ENCODE data around the gene TBC1D14. TPM values are rescaled to one million over a fixed set of nuclear protein-coding genes. Genes with fewer than 3 reads are reported as not detected.
A peak's percentile ranks its signal among the peaks of the same experiment; 100 is the strongest.

TBC1D14 gene
- total RNA-seq, 2 experiments from 2014 or later, result 37.1 to 37.3 TPM

DNA sequence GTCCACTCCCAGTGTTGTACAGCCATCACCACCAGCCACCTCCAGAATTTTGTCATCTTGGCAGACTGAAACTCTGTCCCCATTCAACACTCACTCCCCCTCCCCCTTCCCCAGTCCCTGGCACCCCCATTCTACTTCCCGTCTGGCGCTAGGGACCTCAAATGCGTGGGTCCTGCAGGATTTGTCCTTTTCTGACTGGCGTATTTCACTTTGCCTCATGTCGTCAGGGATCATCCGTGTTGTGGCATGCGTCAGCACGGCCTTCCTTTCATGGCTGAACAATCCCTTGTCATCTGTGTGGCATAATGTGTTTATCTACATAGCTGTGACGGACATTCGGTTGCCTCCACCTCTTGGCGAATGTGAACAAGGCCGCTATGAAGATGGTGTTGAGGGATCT, 139.0 kb downstream of the TBC1D14 start:
- CTCF ChIA-PET, result no interaction called here
- Mint-ChIP-seq H3K9me3 (no peaks in the 10 kb centered on the region), H3K27me3 (no peaks in the 10 kb centered on the region), H3K4me1 (ENCODE audit: low read depth) (peaks cover 61% of the 10 kb centered on the region), H3K27ac (no peak overlapping the region), H3K36me3 (no peaks in the 10 kb centered on the region), H3K4me3 (no peak overlapping the region)
- POLR2A ChIA-PET, result no interaction called here
- intact Hi-C loops (cut with micrococcal nuclease), result no loop called here
- DNase-seq, result no peak

DNA sequence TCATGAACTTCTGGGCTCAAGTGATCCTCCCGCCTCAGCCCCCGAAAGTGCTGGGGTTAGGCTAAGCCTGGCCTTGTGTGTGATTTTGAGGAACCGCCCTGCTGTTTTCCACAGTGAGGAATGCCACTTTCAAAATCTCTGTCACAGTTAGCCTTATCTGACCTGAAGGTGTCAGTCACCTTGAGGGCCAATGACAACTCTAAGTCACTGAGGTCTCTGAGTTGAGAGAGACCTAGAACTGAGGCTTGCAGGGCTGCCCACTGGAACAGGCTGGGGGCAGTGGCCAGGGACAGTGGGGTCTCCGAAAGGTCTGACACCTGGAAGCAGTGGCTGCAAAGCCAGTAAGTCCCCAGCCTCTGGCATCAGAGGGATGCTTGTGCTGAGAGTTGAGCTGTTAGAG, 139.7 kb downstream of the TBC1D14 start:
- no peak for DNase-seq
- Mint-ChIP-seq H3K27me3 (no peaks in the 10 kb centered on the region), H3K9me3 (no peaks in the 10 kb centered on the region), H3K4me1 (ENCODE audit: low read depth) (peaks cover 58% of the 10 kb centered on the region), H3K27ac (no peak overlapping the region), H3K36me3 (peaks cover 6% of the 10 kb centered on the region), H3K4me3 (no peak overlapping the region)
- ChIA-PET CTCF (no interaction called here), POLR2A (interaction anchor here (0.6 to 1.4 kb wide), 2 partner anchors 13 to 19 kb away, joined by 3 read pairs; no protein-coding TSS in a partner anchor)
- intact Hi-C loops (cut with micrococcal nuclease), result no loop called here

DNA sequence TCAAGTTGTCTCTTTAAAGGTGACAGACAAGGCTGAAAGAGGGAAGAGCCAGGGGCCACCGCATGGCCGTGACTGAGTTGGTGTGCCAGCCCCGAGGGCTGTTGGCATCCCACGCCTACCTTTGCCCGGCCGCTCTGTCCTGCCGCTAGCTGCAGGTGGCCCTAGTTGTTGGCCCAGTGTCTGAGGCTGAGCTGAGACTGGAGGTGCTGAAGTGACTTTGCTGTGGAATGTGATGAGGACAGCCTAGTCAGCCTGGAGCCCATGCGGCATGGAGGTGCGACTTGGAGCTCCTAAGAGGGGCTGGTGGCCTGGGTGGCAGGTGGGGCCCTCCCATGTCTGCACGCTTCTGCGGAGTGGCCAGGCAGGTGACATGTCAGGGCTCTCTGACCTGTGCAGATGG, 140.1 kb downstream of the TBC1D14 start:
- Mint-ChIP-seq H3K4me3 (no peak overlapping the region), H3K36me3 (peaks cover 9% of the 10 kb centered on the region), H3K27ac (no peak overlapping the region), H3K27me3 (no peaks in the 10 kb centered on the region), H3K9me3 (no peaks in the 10 kb centered on the region), H3K4me1 (ENCODE audit: low read depth) (peaks cover 54% of the 10 kb centered on the region)
- intact Hi-C loops (cut with micrococcal nuclease), result no loop called here
- DNase-seq, result no peak
- ChIA-PET POLR2A (interaction anchor here (0.6 to 1.4 kb wide), 2 partner anchors 13 to 18 kb away, joined by 3 read pairs; no protein-coding TSS in a partner anchor), CTCF (no interaction called here)

GRCh38 chr4:7050481-7051143, 141.0 kb downstream of the TBC1D14 start:
- H3K4me1 Mint-ChIP-seq (ENCODE audit: low read depth), result peaks cover 45% of the 10 kb centered on the region
- H3K9me3 Mint-ChIP-seq, result no peaks in the 10 kb centered on the region
- ChIA-PET POLR2A (interaction anchor here (0.7 to 1.4 kb wide), 2 partner anchors 11 to 18 kb away, joined by 3 read pairs; no protein-coding TSS in a partner anchor), CTCF (interaction anchor here (0.6 to 1.4 kb wide), 3 partner anchors 17 to 901 kb away, joined by 3 to 5 read pairs (median 4); partner anchors contain the start of gene GRPEL1)
- H3K36me3 Mint-ChIP-seq, result peaks cover 11% of the 10 kb centered on the region
- no peak overlapping the region for H3K27ac Mint-ChIP-seq
- H3K4me3 Mint-ChIP-seq, result no peak overlapping the region
- intact Hi-C loops (cut with micrococcal nuclease), result no loop called here
- no peaks in the 10 kb centered on the region for H3K27me3 Mint-ChIP-seq
- DNase-seq, result no peak

DNA sequence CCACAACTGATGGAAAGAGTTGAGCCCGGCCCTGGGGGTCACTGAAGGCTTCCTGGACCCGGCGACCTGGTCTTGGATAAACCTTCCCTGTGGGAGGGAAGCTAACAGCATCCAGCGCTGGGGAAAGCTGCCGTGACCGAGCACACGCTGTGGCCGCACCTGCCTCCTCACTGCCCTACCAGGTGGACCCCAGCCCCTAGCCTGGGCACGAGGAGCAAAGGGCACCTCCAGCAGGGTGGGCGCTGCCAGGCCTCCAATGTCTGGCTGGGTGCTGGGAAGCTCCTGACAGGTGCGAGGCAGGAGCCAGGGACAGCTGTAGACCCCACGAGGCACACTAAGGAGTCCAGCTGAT, 141.5 kb downstream of the TBC1D14 start:
- Mint-ChIP-seq H3K36me3 (peaks cover 11% of the 10 kb centered on the region), H3K4me3 (no peak overlapping the region), H3K27ac (no peak overlapping the region), H3K27me3 (no peaks in the 10 kb centered on the region), H3K4me1 (ENCODE audit: low read depth) (peaks cover 40% of the 10 kb centered on the region), H3K9me3 (no peaks in the 10 kb centered on the region)
- no peak for DNase-seq
- CTCF ChIA-PET, result interaction anchor here (0.6 to 1.4 kb wide), 3 partner anchors 17 to 901 kb away, joined by 3 to 5 read pairs (median 4); partner anchors contain the start of gene GRPEL1
- POLR2A ChIA-PET, result interaction anchor here (0.7 kb wide), 1 partner anchor 10 kb away, joined by 3 read pairs; no protein-coding TSS in a partner anchor
- intact Hi-C loops (cut with micrococcal nuclease), result no loop called here

- Mint-ChIP-seq H3K9me3 (no peaks in the 10 kb centered on the region), H3K4me1 (ENCODE audit: low read depth) (peaks cover 32% of the 10 kb centered on the region), H3K27ac (no peak overlapping the region), H3K27me3 (no peaks in the 10 kb centered on the region), H3K36me3 (peaks cover 11% of the 10 kb centered on the region), H3K4me3 (no peak overlapping the region)
- no peak for DNase-seq
- intact Hi-C loops (cut with micrococcal nuclease), result no loop called here
- CTCF ChIA-PET, result interaction anchor here (1.0 to 1.2 kb wide), 4 partner anchors 9 to 51 kb away, joined by 3 to 7 read pairs (median 4); partner anchors contain the start of gene TADA2B
- POLR2A ChIA-PET, result interaction anchor here (1.4 to 1.8 kb wide), 2 partner anchors 12 to 15 kb away, joined by 3 to 11 read pairs; partner anchors contain the start of gene GRPEL1
Measured at GRCh38 chr4:7051905-7052304, 142.3 kb downstream of the TBC1D14 start.

DNA sequence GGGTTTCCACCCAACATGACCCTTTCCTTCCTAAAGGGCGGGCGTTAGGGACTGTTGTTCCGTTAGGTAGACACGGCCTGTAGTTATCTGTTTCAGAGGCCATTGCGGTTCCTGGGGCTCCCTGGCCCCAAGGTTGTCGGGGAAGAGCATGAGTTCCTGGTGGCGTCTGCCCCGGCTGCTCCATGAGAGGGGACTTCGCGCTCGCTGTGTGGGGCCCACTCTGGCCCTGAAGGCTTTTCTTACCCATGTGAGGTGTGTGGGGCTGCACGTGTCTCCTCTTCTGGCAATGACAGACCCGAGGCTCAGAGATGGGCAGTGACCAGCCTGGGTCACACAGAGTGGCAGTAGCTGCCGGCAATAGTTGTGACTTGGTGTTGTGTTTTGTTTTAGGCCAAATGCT, 142.7 kb downstream of the TBC1D14 start:
- POLR2A ChIA-PET, result interaction anchor here (1.4 to 1.8 kb wide), 2 partner anchors 12 to 15 kb away, joined by 3 to 11 read pairs; partner anchors contain the start of gene GRPEL1
- Mint-ChIP-seq H3K4me1 (ENCODE audit: low read depth) (peaks cover 28% of the 10 kb centered on the region), H3K27ac (peak overlapping the region; percentile 60), H3K4me3 (no peak overlapping the region), H3K27me3 (no peaks in the 10 kb centered on the region), H3K9me3 (no peaks in the 10 kb centered on the region), H3K36me3 (peaks cover 11% of the 10 kb centered on the region)
- intact Hi-C loops (cut with micrococcal nuclease), result no loop called here
- CTCF ChIA-PET, result interaction anchor here (1.0 to 1.2 kb wide), 4 partner anchors 9 to 50 kb away, joined by 3 to 7 read pairs (median 4); partner anchors contain the start of gene TADA2B
- no peak for DNase-seq

GRCh38 chr4:7052923-7053715, 143.5 kb downstream of the TBC1D14 start:
- Mint-ChIP-seq H3K4me1 (ENCODE audit: low read depth) (peaks cover 23% of the 10 kb centered on the region), H3K4me3 (no peak overlapping the region), H3K9me3 (no peaks in the 10 kb centered on the region), H3K27me3 (no peaks in the 10 kb centered on the region), H3K36me3 (peaks cover 14% of the 10 kb centered on the region), H3K27ac (peak overlapping the region; percentile 60)
- peak; percentile 54 for DNase-seq
- intact Hi-C loops (cut with micrococcal nuclease), result no loop called here
- ChIA-PET POLR2A (interaction anchor here (1.1 to 1.8 kb wide), 3 partner anchors 9 to 14 kb away, joined by 3 to 11 read pairs (median 3); partner anchors contain the start of gene GRPEL1), CTCF (interaction anchor here (1.0 to 2.2 kb wide), 6 partner anchors 9 to 49 kb away, joined by 3 to 15 read pairs (median 4); partner anchors contain the start of gene TADA2B)

GRCh38 chr4:7054106-7054880, 144.7 kb downstream of the TBC1D14 start:
- H3K4me3 Mint-ChIP-seq, result no peak overlapping the region
- ChIA-PET POLR2A (interaction anchor here (3.5 kb wide), 1 partner anchor 13 kb away, joined by 22 read pairs; the partner anchor contains the start of gene GRPEL1), CTCF (interaction anchor here (1.1 to 2.2 kb wide), 4 partner anchors 8 to 17 kb away, joined by 3 to 15 read pairs (median 7); partner anchors contain the start of genes GRPEL1 and TADA2B)
- intact Hi-C loops (cut with micrococcal nuclease), result no loop called here
- H3K9me3 Mint-ChIP-seq, result no peaks in the 10 kb centered on the region
- H3K27ac Mint-ChIP-seq, result no peak overlapping the region
- DNase-seq, result no peak
- H3K27me3 Mint-ChIP-seq, result no peaks in the 10 kb centered on the region
- peaks cover 14% of the 10 kb centered on the region for H3K36me3 Mint-ChIP-seq
- H3K4me1 Mint-ChIP-seq (ENCODE audit: low read depth), result peaks cover 23% of the 10 kb centered on the region

DNA sequence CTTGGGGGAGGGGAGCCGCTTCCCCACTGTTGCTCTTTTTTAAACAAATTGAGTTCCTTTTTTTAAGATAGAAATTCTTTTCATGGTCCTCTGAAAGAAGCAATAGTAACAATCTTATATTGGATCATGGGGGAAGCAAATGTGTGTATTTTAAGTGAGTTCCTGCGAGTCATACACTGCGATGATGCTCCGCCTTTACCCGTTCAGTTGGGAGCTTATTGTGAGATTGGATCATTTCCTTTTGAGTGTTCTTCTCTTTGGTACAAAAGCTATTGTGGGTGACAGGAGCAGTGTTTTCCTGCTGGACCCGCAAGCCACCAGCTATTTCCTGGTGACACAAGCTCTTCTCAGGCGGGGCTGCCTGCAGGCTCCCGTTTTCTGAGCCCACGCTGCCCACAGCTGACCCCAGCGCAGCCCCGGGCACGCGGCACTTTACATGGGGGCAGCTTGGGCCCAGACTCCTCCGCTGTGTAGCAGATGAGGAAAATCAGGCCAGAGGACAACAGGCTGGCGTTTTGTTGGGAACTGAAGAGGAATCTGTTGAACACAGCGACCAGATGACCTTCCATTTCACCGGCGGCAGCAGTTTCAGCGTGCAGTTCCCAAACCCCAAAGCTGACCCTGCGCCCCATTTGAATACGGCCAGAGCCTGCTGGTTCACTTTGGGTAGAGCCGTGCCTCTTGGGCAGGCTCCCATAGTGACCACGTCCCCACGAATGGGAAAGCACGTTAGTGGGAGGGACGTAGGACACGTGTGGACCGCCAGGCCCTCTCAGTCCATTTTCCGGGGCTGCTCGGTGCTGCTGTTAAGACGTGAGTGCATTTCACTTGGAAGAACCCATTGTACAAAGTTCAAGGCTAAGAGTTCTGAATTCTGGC, 145.7 kb downstream of the TBC1D14 start:
- Mint-ChIP-seq H3K27ac (no peak overlapping the region), H3K4me3 (no peak overlapping the region), H3K9me3 (no peaks in the 10 kb centered on the region), H3K4me1 (ENCODE audit: low read depth) (peaks cover 18% of the 10 kb centered on the region), H3K36me3 (peaks cover 18% of the 10 kb centered on the region), H3K27me3 (no peaks in the 10 kb centered on the region)
- intact Hi-C loops (cut with micrococcal nuclease), result no loop called here
- no peak for DNase-seq
- ChIA-PET CTCF (interaction anchor here (1.0 to 2.9 kb wide), 5 partner anchors 12 to 380 kb away, joined by 3 to 15 read pairs (median 10); partner anchors contain the start of genes GRPEL1 and TADA2B), POLR2A (interaction anchor here (3.5 kb wide), 1 partner anchor 12 kb away, joined by 22 read pairs; the partner anchor contains the start of gene GRPEL1)

Data from activated CD4-positive, alpha-beta memory T cell treated with anti-CD3 and anti-CD28 coated beads for 36 hours (primary cell).